ENCODE data around the gene VTCN1. TPM values are rescaled to one million over a fixed set of nuclear protein-coding genes. Genes with fewer than 3 reads are reported as not detected.
"Not testable (repeated sequence)": the region's sequence is repeated elsewhere in the genome, so short reads cannot be mapped to it uniquely, and the experiment has no call there.

VTCN1 gene
- total RNA-seq, 1 donor, result not detected

DNA sequence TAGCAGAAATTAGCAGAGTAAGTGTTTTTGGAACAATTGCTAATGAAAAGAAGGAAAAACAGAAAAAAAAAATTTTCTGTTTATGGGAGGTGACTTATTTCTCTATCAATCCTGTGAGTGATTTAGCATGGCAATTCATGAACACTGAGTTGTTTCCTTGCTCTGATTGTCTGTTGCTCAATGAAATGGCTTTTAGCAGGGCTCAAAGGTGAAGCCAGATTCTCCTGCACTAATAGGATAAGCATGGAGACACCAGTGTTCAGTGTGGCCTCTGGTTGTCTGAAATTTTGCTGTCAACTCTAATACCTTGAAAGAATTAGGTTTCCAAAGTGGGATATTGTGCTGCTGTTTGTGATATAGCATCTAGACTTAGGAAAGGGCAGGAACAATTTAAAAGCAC is 105.0 kb downstream of the VTCN1 start:
- no peak overlapping the region for H3K4me2 ChIP-seq (ENCODE audit: insufficient read depth, low read length)
- H3K4me1 ChIP-seq (ENCODE audit: insufficient read depth, low read length), result peaks cover 3% of the 10 kb centered on the region
- no peak overlapping the region for H3K27ac ChIP-seq (ENCODE audit: low read depth, low read length)
- DNase-seq (ENCODE audit: insufficient read length, low spot score, missing footprints), result no peak
- no peak overlapping the region for H3K4me3 ChIP-seq (ENCODE audit: insufficient read depth, low read length)
- H3K36me3 ChIP-seq (ENCODE audit: insufficient read depth, low read length), result peaks cover 12% of the 10 kb centered on the region
- TF ChIP-seq, protein P1, sequence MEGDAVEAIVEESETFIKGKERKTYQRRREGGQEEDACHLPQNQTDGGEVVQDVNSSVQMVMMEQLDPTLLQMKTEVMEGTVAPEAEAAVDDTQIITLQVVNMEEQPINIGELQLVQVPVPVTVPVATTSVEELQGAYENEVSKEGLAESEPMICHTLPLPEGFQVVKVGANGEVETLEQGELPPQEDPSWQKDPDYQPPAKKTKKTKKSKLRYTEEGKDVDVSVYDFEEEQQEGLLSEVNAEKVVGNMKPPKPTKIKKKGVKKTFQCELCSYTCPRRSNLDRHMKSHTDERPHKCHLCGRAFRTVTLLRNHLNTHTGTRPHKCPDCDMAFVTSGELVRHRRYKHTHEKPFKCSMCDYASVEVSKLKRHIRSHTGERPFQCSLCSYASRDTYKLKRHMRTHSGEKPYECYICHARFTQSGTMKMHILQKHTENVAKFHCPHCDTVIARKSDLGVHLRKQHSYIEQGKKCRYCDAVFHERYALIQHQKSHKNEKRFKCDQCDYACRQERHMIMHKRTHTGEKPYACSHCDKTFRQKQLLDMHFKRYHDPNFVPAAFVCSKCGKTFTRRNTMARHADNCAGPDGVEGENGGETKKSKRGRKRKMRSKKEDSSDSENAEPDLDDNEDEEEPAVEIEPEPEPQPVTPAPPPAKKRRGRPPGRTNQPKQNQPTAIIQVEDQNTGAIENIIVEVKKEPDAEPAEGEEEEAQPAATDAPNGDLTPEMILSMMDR (IDR thresholded peaks at IDR 0.05; ENCODE audit: extremely low read depth, low read depth, low read length), result no peak
- no peaks in the 10 kb centered on the region for H4K20me1 ChIP-seq (ENCODE audit: insufficient read depth, low read length)
- H2AFZ ChIP-seq (ENCODE audit: low read length), result no peak overlapping the region
- no peaks in the 10 kb centered on the region for H3K79me2 ChIP-seq (ENCODE audit: insufficient read depth, low read length)
- no peaks in the 10 kb centered on the region for H3K9me3 ChIP-seq (ENCODE audit: low read depth, low read length)
- no peaks in the 10 kb centered on the region for H3K27me3 ChIP-seq (ENCODE audit: insufficient read depth, low read length)

DNA sequence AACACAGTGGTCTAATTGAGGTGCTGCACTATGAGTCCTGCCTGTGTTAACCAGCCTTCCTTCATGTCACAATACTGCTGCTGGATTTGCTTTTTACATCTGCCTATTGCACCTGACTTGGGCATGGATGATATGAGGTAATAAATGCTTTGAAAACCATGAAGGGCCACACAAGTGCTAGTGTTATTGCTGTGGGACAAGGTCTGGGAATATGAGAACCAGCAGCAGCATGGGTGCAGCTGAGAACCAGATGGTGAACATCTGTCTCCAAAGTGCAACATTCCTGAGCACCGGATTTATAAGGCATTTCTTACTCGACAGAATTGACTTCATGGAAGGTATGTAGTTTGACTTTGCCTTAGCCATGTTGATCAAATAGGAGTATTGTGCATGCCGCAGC is 105.7 kb downstream of the VTCN1 start:
- no peak overlapping the region for H3K4me2 ChIP-seq (ENCODE audit: insufficient read depth, low read length)
- no peak overlapping the region for H3K27ac ChIP-seq (ENCODE audit: low read depth, low read length)
- no peaks in the 10 kb centered on the region for H3K9me3 ChIP-seq (ENCODE audit: low read depth, low read length)
- no peak overlapping the region for H2AFZ ChIP-seq (ENCODE audit: low read length)
- H3K27me3 ChIP-seq (ENCODE audit: insufficient read depth, low read length), result no peaks in the 10 kb centered on the region
- H3K4me3 ChIP-seq (ENCODE audit: insufficient read depth, low read length), result no peak overlapping the region
- H4K20me1 ChIP-seq (ENCODE audit: insufficient read depth, low read length), result no peaks in the 10 kb centered on the region
- DNase-seq (ENCODE audit: insufficient read length, low spot score, missing footprints), result no peak
- H3K79me2 ChIP-seq (ENCODE audit: insufficient read depth, low read length), result no peaks in the 10 kb centered on the region
- TF ChIP-seq, protein P1 (IDR thresholded peaks at IDR 0.05; ENCODE audit: extremely low read depth, low read depth, low read length), result no peak
- H3K4me1 ChIP-seq (ENCODE audit: insufficient read depth, low read length), result no peaks in the 10 kb centered on the region
- peaks cover 12% of the 10 kb centered on the region for H3K36me3 ChIP-seq (ENCODE audit: insufficient read depth, low read length)

DNA sequence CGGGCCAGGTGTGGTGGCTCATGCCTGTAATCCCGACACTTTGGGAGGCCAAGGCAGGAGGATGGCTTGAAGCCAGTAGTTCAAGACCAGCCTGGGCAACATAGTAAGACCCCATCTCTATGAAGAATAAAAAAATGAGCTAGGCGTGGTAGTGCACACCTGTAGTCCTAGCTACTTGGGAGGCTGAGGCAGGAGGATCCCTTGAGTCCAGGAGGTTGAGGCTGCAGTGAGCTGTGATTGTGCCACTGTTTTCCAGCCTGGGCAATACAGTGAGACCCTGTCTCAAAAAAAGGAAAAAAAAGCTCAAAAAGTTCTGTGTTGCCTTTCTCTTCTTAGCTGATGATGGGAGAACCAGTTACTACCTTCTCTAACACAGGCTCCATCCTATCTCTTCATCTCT is 108.9 kb downstream of the VTCN1 start:
- not testable (repeated sequence) for H4K20me1 ChIP-seq (ENCODE audit: insufficient read depth, low read length); H3K79me2 ChIP-seq (ENCODE audit: insufficient read depth, low read length)

DNA sequence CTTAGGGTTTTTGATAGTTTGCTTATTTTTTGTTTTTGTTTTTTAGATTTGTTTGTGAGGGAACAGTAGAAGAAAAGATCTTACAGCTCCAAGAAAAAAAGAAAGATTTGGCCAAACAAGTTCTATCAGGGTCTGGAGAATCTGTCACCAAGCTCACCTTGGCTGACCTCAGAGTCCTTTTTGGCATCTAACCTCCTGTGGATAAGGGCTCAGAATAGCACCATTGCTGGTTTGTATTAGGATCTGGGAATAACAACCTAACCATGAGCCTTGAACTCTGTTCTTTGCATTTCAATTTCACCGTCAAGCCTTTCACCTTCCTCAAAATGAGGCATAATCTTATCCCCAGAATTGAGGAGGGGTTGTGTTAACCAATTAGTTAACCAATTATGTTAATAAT is 109.4 kb downstream of the VTCN1 start:
- Histone ChIP-seq H3K27me3 (ENCODE audit: insufficient read depth, low read length) (no peaks in the 10 kb centered on the region), H3K36me3 (ENCODE audit: insufficient read depth, low read length) (peaks cover 12% of the 10 kb centered on the region), H3K9me3 (ENCODE audit: low read depth, low read length) (no peaks in the 10 kb centered on the region), H3K27ac (ENCODE audit: low read depth, low read length) (no peak overlapping the region), H2AFZ (ENCODE audit: low read length) (no peak overlapping the region), H3K4me3 (ENCODE audit: insufficient read depth, low read length) (no peak overlapping the region), H3K4me1 (ENCODE audit: insufficient read depth, low read length) (peaks cover 20% of the 10 kb centered on the region), H4K20me1 (ENCODE audit: insufficient read depth, low read length) (no peaks in the 10 kb centered on the region), H3K4me2 (ENCODE audit: insufficient read depth, low read length) (no peak overlapping the region), H3K79me2 (ENCODE audit: insufficient read depth, low read length) (no peaks in the 10 kb centered on the region)
- DNase-seq (ENCODE audit: insufficient read length, low spot score, missing footprints), result no peak
- TF ChIP-seq, protein P1 (IDR thresholded peaks at IDR 0.05; ENCODE audit: extremely low read depth, low read depth, low read length), result no peak

More for the DNA sequence above, 108.9 kb downstream of the VTCN1 start:
- not testable (repeated sequence) for H2AFZ ChIP-seq (ENCODE audit: low read length); H3K4me2 ChIP-seq (ENCODE audit: insufficient read depth, low read length); DNase-seq (ENCODE audit: insufficient read length, low spot score, missing footprints); H3K4me3 ChIP-seq (ENCODE audit: insufficient read depth, low read length); H3K9me3 ChIP-seq (ENCODE audit: low read depth, low read length); H3K27me3 ChIP-seq (ENCODE audit: insufficient read depth, low read length); H3K27ac ChIP-seq (ENCODE audit: low read depth, low read length)
- peaks cover 16% of the 10 kb centered on the region for H3K4me1 ChIP-seq (ENCODE audit: insufficient read depth, low read length)
- H3K36me3 ChIP-seq (ENCODE audit: insufficient read depth, low read length), result peaks cover 12% of the 10 kb centered on the region

Data from osteoblast (primary cell).